ENCODE data around the gene PPP1R14C.

Gene PPP1R14C

GRCh38 chr6:150286460-150286859, 143.6 kb downstream of the PPP1R14C start:
- no peaks in the 10 kb centered on the region for H3K9me3 ChIP-seq (ENCODE audit: control extremely low read depth in 1 of 5, control insufficient read depth in 4 of 5, insufficient read depth in 2 of 5, low read depth in 1 of 5, low read length in 4 of 5)
- CTCF ChIA-PET = interaction anchor here (1.3 kb wide), 1 partner anchor 12 kb away, joined by 3 read pairs; no protein-coding TSS in a partner anchor
- peaks cover 2 to 41% (median 14%) of the 10 kb centered on the region in 5 experiments for H3K27me3 ChIP-seq (replicated peaks in 2 of 5; ENCODE audit: control insufficient read depth in 4 of 5, insufficient read depth in 5 of 5, low read length in 4 of 5)
- H3K4me3 ChIP-seq (ENCODE audit: control insufficient read depth in 1 of 7, extremely low read depth in 1 of 7, insufficient read depth in 4 of 7, low read depth in 2 of 7, low read length in 6 of 7) = no peak overlapping the region
- no peak for DNase-seq
- no peak overlapping the region for H3K27ac ChIP-seq (ENCODE audit: insufficient read depth in 1 of 2, low read depth in 1 of 2, low read length in 2 of 2, poor library complexity in 1 of 2, severe bottlenecking in 2 of 2)
- H3K36me3 ChIP-seq (ENCODE audit: control insufficient read depth in 4 of 4, insufficient read depth in 4 of 4, low read length in 3 of 4) = no peaks in the 10 kb centered on the region
- H3K4me1 ChIP-seq (ENCODE audit: control extremely low read depth in 1 of 4, control insufficient read depth in 4 of 4, insufficient read depth in 4 of 4, low read length in 3 of 4) = no peaks in the 10 kb centered on the region
- POLR2A ChIA-PET = no interaction called here
- 100% methylated on average over 2 of the region's 2 CpGs for WGBS (ENCODE audit: insufficient coverage)

DNA sequence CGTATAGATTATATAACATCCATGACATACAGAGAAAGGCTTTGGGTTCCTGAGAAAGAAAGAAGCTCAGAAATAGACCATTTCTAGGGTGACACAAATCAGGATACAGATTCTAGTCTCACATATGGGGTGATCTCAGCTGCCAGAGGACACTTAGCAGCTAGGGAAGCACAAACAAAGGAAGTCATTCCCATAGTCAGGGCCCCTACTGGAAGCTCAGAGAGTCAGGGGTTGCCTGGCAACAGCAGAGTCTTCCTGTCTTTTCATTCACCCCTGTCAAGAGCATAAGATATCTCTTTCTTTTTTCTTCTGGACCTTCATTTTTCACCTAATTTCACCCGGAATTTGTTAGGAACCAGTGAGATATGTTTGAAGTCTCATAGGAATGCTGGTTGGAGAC, 144.1 kb downstream of the PPP1R14C start:
- no peaks in the 10 kb centered on the region for H3K36me3 ChIP-seq (ENCODE audit: control insufficient read depth in 4 of 4, insufficient read depth in 4 of 4, low read length in 3 of 4)
- H3K27ac ChIP-seq (ENCODE audit: insufficient read depth in 1 of 2, low read depth in 1 of 2, low read length in 2 of 2, poor library complexity in 1 of 2, severe bottlenecking in 2 of 2) = no peak overlapping the region
- ChIA-PET POLR2A (no interaction called here), CTCF (interaction anchor here (1.3 kb wide), 1 partner anchor 13 kb away, joined by 3 read pairs; no protein-coding TSS in a partner anchor)
- DNase-seq = no peak
- H3K4me3 ChIP-seq (ENCODE audit: control insufficient read depth in 1 of 7, extremely low read depth in 1 of 7, insufficient read depth in 4 of 7, low read depth in 2 of 7, low read length in 6 of 7) = no peak overlapping the region
- H3K27me3 ChIP-seq (replicated peaks in 2 of 5; ENCODE audit: control insufficient read depth in 4 of 5, insufficient read depth in 5 of 5, low read length in 4 of 5) = peaks cover 2 to 39% (median 14%) of the 10 kb centered on the region in 5 experiments
- H3K4me1 ChIP-seq (ENCODE audit: control extremely low read depth in 1 of 4, control insufficient read depth in 4 of 4, insufficient read depth in 4 of 4, low read length in 3 of 4) = no peaks in the 10 kb centered on the region
- no peaks in the 10 kb centered on the region for H3K9me3 ChIP-seq (ENCODE audit: control extremely low read depth in 1 of 5, control insufficient read depth in 4 of 5, insufficient read depth in 2 of 5, low read depth in 1 of 5, low read length in 4 of 5)
- 88% methylated on average over 1 of the region's 2 CpGs for WGBS (ENCODE audit: insufficient coverage)

DNA sequence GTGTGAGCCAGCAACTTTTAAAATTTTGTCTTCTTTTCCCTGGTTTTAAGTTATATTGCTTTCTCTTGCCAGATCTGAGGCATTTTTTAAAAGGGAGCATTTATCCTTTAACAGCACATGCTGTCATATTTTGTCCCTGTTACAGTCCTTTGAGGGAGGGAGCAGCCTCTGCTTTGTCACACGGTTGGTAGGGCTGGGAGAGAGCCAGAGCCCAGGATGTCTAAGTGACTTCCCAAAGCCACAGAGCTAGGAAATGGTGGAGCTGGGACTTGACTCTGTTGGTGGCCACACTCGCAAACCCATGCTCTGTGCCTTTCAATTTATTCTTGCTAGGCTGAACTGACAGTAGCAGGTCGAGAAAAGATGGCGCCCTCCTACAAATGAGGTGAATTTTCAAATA, 145.6 kb downstream of the PPP1R14C start:
- Histone ChIP-seq H3K4me1 (ENCODE audit: control extremely low read depth in 1 of 4, control insufficient read depth in 4 of 4, insufficient read depth in 4 of 4, low read length in 3 of 4) (peaks cover 0 to 2% (median 0%) of the 10 kb centered on the region in 4 experiments), H3K36me3 (ENCODE audit: control insufficient read depth in 4 of 4, insufficient read depth in 4 of 4, low read length in 3 of 4) (no peaks in the 10 kb centered on the region), H3K4me3 (ENCODE audit: control insufficient read depth in 1 of 7, extremely low read depth in 1 of 7, insufficient read depth in 4 of 7, low read depth in 2 of 7, low read length in 6 of 7) (no peak overlapping the region), H3K27me3 (replicated peaks in 2 of 5; ENCODE audit: control insufficient read depth in 4 of 5, insufficient read depth in 5 of 5, low read length in 4 of 5) (peaks cover 2 to 32% (median 13%) of the 10 kb centered on the region in 5 experiments), H3K9me3 (ENCODE audit: control extremely low read depth in 1 of 5, control insufficient read depth in 4 of 5, insufficient read depth in 2 of 5, low read depth in 1 of 5, low read length in 4 of 5) (no peaks in the 10 kb centered on the region), H3K27ac (ENCODE audit: insufficient read depth in 1 of 2, low read depth in 1 of 2, low read length in 2 of 2, poor library complexity in 1 of 2, severe bottlenecking in 2 of 2) (no peak overlapping the region)
- POLR2A ChIA-PET = no interaction called here
- WGBS (ENCODE audit: insufficient coverage) = 94% methylated on average over 4 of the region's 4 CpGs
- no peak for DNase-seq
- CTCF ChIA-PET = interaction anchor here (1.1 to 1.3 kb wide), 3 partner anchors 11 to 208 kb away, joined by 3 to 5 read pairs (median 4); no protein-coding TSS in a partner anchor

DNA sequence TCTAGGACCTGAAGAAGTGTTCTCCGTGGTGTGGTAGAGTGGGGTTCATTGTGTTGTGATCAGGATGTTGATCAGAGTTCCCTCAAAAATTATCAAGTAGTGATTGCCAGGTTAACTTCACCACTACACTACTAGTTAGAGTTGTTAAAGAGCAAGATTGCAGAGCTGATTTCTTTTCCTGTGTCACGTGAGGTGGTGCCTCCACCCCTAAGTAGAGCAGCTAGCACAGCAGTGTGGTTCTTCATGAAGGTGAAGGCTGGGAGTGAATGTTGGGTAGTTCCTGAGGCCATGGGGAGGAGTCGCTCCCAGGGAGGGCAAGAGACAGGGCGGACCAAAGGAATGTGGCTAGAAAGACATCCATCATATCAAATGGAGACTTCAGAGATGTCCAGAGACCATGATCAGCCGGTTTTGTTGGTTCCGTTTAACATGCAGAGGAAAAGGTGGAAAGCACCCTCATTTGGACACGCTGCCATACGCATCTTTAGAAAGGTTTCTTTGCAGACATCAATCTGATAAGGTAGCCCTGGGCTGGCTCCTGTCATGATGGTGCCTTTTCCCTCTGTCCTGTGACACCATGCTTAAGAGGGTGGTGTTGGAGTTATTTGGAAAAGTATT, 146.7 kb downstream of the PPP1R14C start:
- Histone ChIP-seq H3K4me3 (ENCODE audit: control insufficient read depth in 1 of 7, extremely low read depth in 1 of 7, insufficient read depth in 4 of 7, low read depth in 2 of 7, low read length in 6 of 7) (no peak overlapping the region), H3K4me1 (ENCODE audit: control extremely low read depth in 1 of 4, control insufficient read depth in 4 of 4, insufficient read depth in 4 of 4, low read length in 3 of 4) (peaks cover 0 to 3% (median 0%) of the 10 kb centered on the region in 4 experiments), H3K36me3 (ENCODE audit: control insufficient read depth in 4 of 4, insufficient read depth in 4 of 4, low read length in 3 of 4) (no peaks in the 10 kb centered on the region), H3K9me3 (ENCODE audit: control extremely low read depth in 1 of 5, control insufficient read depth in 4 of 5, insufficient read depth in 2 of 5, low read depth in 1 of 5, low read length in 4 of 5) (no peaks in the 10 kb centered on the region), H3K27me3 (replicated peaks in 2 of 5; ENCODE audit: control insufficient read depth in 4 of 5, insufficient read depth in 5 of 5, low read length in 4 of 5) (peaks cover 0 to 30% (median 13%) of the 10 kb centered on the region in 5 experiments), H3K27ac (ENCODE audit: insufficient read depth in 1 of 2, low read depth in 1 of 2, low read length in 2 of 2, poor library complexity in 1 of 2, severe bottlenecking in 2 of 2) (no peak overlapping the region)
- WGBS (ENCODE audit: insufficient coverage) = 84% methylated on average over 7 of the region's 8 CpGs
- ChIA-PET CTCF (interaction anchor here (1.3 kb wide), 1 partner anchor 18 kb away, joined by 4 read pairs; no protein-coding TSS in a partner anchor), POLR2A (no interaction called here)
- no peak for DNase-seq

DNA sequence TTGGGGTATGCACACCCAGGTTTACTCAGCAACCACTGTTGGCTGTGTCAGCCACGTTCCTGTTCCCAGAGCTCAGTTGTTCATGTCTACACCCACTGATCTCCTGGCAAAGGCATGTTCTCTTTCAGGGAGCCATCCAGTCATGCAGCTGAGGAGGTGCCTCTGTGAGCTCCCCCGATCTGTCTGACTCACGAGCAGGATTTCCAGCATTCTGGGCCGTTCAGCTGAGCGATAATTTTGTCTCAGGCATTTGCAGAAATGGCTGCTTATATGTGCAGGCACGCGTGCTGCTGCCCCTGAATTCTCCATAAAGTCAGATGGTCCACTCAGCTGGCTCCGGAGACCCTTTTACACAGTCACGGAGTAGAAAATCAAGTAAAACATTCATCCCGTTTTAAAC, 147.6 kb downstream of the PPP1R14C start:
- no peaks in the 10 kb centered on the region for H3K9me3 ChIP-seq (ENCODE audit: control extremely low read depth in 1 of 5, control insufficient read depth in 4 of 5, insufficient read depth in 2 of 5, low read depth in 1 of 5, low read length in 4 of 5)
- H3K4me1 ChIP-seq (ENCODE audit: control extremely low read depth in 1 of 4, control insufficient read depth in 4 of 4, insufficient read depth in 4 of 4, low read length in 3 of 4) = peaks cover 0 to 3% (median 0%) of the 10 kb centered on the region in 4 experiments
- DNase-seq = no peak
- H3K27me3 ChIP-seq (replicated peaks in 2 of 5; ENCODE audit: control insufficient read depth in 4 of 5, insufficient read depth in 5 of 5, low read length in 4 of 5) = peaks cover 0 to 31% (median 13%) of the 10 kb centered on the region in 5 experiments
- H3K4me3 ChIP-seq (ENCODE audit: control insufficient read depth in 1 of 7, extremely low read depth in 1 of 7, insufficient read depth in 4 of 7, low read depth in 2 of 7, low read length in 6 of 7) = no peak overlapping the region
- ChIA-PET CTCF (no interaction called here), POLR2A (no interaction called here)
- 90% methylated on average over 8 of the region's 10 CpGs for WGBS (ENCODE audit: insufficient coverage)
- no peaks in the 10 kb centered on the region for H3K36me3 ChIP-seq (ENCODE audit: control insufficient read depth in 4 of 4, insufficient read depth in 4 of 4, low read length in 3 of 4)
- H3K27ac ChIP-seq (ENCODE audit: insufficient read depth in 1 of 2, low read depth in 1 of 2, low read length in 2 of 2, poor library complexity in 1 of 2, severe bottlenecking in 2 of 2) = no peak overlapping the region

DNA sequence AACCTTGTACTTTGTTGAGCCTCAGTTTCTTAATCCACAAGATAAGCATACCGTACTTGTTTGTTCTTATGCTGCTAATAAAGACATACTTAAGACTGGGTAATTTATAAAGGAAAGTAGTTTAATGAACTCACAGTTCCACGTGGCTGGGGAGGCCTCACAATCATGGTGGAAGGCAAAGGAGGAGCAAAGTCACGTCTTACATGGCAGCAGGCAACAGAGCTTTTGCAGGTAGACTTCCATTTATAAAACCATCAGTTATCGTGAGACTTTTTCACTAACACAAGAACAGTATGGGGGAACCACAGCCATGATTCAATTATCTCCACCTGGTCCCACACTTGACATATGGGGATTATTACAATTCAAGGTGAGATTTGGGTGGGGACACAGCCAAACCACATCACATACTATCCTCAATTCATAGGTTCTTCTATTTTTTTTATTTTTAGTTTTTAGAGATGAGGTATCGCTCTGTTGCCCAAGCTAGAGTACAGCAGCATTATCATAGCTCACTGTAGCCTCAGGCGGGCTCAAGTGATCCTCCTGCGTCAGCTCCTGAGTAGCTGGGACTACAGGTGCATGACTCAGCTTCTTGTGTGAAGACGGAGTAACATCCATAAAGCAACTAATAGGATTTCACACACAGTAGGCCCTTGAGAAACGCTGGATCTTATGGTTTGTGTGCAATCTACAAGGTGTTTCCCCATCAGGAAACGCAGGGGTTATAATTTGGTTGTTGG, 149.3 kb downstream of the PPP1R14C start:
- Histone ChIP-seq H3K36me3 (ENCODE audit: control insufficient read depth in 4 of 4, insufficient read depth in 4 of 4, low read length in 3 of 4) (no peaks in the 10 kb centered on the region), H3K27ac (ENCODE audit: insufficient read depth in 1 of 2, low read depth in 1 of 2, low read length in 2 of 2, poor library complexity in 1 of 2, severe bottlenecking in 2 of 2) (no peak overlapping the region), H3K9me3 (ENCODE audit: control extremely low read depth in 1 of 5, control insufficient read depth in 4 of 5, insufficient read depth in 2 of 5, low read depth in 1 of 5, low read length in 4 of 5) (peaks cover 0 to 12% (median 11%) of the 10 kb centered on the region in 5 experiments), H3K4me3 (ENCODE audit: control insufficient read depth in 1 of 7, extremely low read depth in 1 of 7, insufficient read depth in 4 of 7, low read depth in 2 of 7, low read length in 6 of 7) (no peak overlapping the region), H3K27me3 (replicated peaks in 2 of 5; ENCODE audit: control insufficient read depth in 4 of 5, insufficient read depth in 5 of 5, low read length in 4 of 5) (peaks cover 0 to 22% (median 8%) of the 10 kb centered on the region in 5 experiments), H3K4me1 (ENCODE audit: control extremely low read depth in 1 of 4, control insufficient read depth in 4 of 4, insufficient read depth in 4 of 4, low read length in 3 of 4) (peaks cover 0 to 3% (median 0%) of the 10 kb centered on the region in 4 experiments)
- ChIA-PET POLR2A (no interaction called here), CTCF (no interaction called here)
- 93% methylated on average over 6 of the region's 10 CpGs for WGBS (ENCODE audit: insufficient coverage)
- DNase-seq = no peak

- Histone ChIP-seq H3K4me1 (ENCODE audit: control extremely low read depth in 1 of 4, control insufficient read depth in 4 of 4, insufficient read depth in 4 of 4, low read length in 3 of 4) (peaks cover 0 to 3% (median 0%) of the 10 kb centered on the region in 4 experiments), H3K27me3 (replicated peaks in 2 of 5; ENCODE audit: control insufficient read depth in 4 of 5, insufficient read depth in 5 of 5, low read length in 4 of 5) (peaks cover 0 to 20% (median 8%) of the 10 kb centered on the region in 5 experiments), H3K27ac (ENCODE audit: insufficient read depth in 1 of 2, low read depth in 1 of 2, low read length in 2 of 2, poor library complexity in 1 of 2, severe bottlenecking in 2 of 2) (no peak overlapping the region), H3K4me3 (ENCODE audit: control insufficient read depth in 1 of 7, extremely low read depth in 1 of 7, insufficient read depth in 4 of 7, low read depth in 2 of 7, low read length in 6 of 7) (no peak overlapping the region), H3K9me3 (ENCODE audit: control extremely low read depth in 1 of 5, control insufficient read depth in 4 of 5, insufficient read depth in 2 of 5, low read depth in 1 of 5, low read length in 4 of 5) (peaks cover 0 to 20% (median 19%) of the 10 kb centered on the region in 5 experiments), H3K36me3 (ENCODE audit: control insufficient read depth in 4 of 4, insufficient read depth in 4 of 4, low read length in 3 of 4) (no peaks in the 10 kb centered on the region)
- WGBS (ENCODE audit: insufficient coverage) = no CpG with 5 or more reads among the region's 1 CpG
- ChIA-PET CTCF (no interaction called here), POLR2A (no interaction called here)
- DNase-seq = no peak
Observed at GRCh38 chr6:150293019-150293418, 150.2 kb downstream of the PPP1R14C start.

Data from common myeloid progenitor, CD34-positive (primary cell).